Measurements from ENCODE around the gene NOS2. TPM values are rescaled to one million over a fixed set of nuclear protein-coding genes. Genes with fewer than 3 reads are reported as not detected.
"Not testable (repeated sequence)": the region's sequence is repeated elsewhere in the genome, so short reads cannot be mapped to it uniquely, and the experiment has no call there.

NOS2 gene
- total RNA-seq, 1 experiment from 2014 or later: 19.0 TPM

DNA sequence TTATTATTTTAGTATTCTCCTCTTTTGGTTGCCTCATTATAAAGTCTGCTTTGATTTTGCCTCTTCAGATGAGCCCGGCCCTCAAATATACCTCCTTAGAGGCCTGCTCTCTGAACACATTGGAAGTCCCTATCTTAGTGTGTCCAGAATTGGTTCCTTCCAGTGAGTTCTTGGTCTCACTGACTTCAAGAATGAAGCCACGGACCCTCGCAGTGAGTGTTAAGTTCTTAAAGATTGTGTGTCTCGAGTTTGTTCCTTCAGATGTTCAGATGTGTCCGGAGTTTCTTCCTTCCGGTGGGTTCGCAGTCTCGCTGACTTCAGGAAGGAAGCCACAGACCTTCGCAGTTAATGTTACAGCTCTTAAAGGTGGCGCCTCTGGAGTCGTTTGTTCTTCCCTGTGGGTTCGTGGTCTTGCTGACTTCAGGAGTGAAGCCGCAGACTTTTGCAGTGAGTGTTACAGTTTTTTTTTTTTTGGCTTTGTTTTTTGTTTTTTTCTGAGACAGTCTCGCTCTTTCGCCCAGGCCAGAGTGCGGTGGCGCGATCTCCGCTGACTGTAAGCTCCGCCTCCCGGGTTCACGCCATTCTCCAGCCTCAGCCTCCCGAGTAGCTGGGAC is 45.8 kb upstream of the NOS2 start:
- Histone ChIP-seq H3K36me3 (ENCODE audit: control insufficient read depth, insufficient read depth, low read length) (no peaks in the 10 kb centered on the region), H3K9me3 (peaks cover 8% of the 10 kb centered on the region; the same call in 1 of the 2 replicates), H3K27me3 (replicated peaks; ENCODE audit: control insufficient read depth, insufficient read depth, low read length) (no peaks in the 10 kb centered on the region), H3K4me3 (ENCODE audit: low read depth, low read length) (no peak overlapping the region), H3K4me1 (peaks cover 28% of the 10 kb centered on the region)
- Mint-ChIP-seq H3K9me3 (ENCODE audit: unreplicated experiment) (peaks cover 10% of the 10 kb centered on the region), H3K36me3 (ENCODE audit: insufficient read depth, unreplicated experiment) (peaks cover 4% of the 10 kb centered on the region), H3K4me1 (ENCODE audit: low read depth, unreplicated experiment) (peaks cover 18% of the 10 kb centered on the region), H3K4me3 (ENCODE audit: unreplicated experiment) (peak overlapping the region; percentile 58), H3K27me3 (ENCODE audit: insufficient read depth, unreplicated experiment) (no peaks in the 10 kb centered on the region), H3K27ac (ENCODE audit: unreplicated experiment) (peak overlapping the region; percentile 93)
- intact Hi-C loops (cut with micrococcal nuclease; ENCODE audit: unreplicated experiment): no loop called here
- ChIA-PET CTCF (interaction anchor here (0.7 to 1.5 kb wide), 5 partner anchors 17 to 222 kb away, joined by 3 to 6 read pairs (median 3); no protein-coding TSS in a partner anchor), POLR2A (interaction anchor here (0.7 kb wide), 1 partner anchor 12 kb away, joined by 8 read pairs; no protein-coding TSS in a partner anchor)
- peak in 1 of 2 experiments; percentile 70 for DNase-seq
- TF ChIP-seq CTCF (IDR thresholded peaks at IDR 0.05; ENCODE audit: insufficient read depth in 1 of 2, low read depth in 1 of 2, low read length in 1 of 2, severe bottlenecking in 1 of 2, unreplicated experiment in 1 of 2): no peak
- BruUV-seq (replicated peaks): TSS peak; percentile 26

DNA sequence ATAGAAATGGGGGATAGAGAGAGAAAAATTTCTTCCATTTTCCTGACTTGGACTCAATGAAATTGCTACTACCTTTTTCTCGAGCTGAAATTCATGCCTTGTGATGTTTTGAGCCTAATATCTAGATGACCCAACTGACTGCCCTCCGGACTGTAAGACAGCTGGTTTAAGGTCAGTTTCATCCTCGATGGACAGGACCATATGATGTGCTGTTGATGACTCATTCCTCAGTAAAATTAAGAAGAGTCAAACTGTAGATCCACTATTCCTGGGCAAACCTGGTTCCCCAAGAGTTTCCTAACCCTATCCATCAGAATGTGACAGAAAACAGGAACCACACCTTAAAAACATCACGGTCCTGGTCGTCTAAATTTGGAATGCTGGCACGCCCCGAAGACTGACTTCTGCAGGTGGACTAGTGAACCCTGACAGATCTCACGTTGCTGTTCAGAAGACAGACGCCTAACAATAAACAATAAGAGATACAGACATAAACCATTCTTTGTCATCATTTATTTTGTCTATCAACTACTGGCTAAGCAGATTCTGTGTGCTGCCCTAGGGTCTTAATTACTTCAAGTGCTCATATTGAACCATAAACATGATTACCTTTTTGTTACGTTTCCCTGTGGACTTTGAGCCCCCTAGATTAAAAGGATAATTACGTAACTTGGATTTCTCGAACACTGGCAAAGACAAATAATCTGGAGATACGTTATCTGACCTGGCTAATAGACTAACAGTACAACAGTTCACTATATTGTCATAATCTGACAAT is 45.1 kb upstream of the NOS2 start:
- peaks cover 10% of the 10 kb centered on the region for H3K9me3 Mint-ChIP-seq (ENCODE audit: unreplicated experiment)
- no peaks in the 10 kb centered on the region for H3K27me3 Mint-ChIP-seq (ENCODE audit: insufficient read depth, unreplicated experiment)
- TSS peak; percentile 60 for BruUV-seq (replicated peaks)
- H3K27me3 ChIP-seq (replicated peaks; ENCODE audit: control insufficient read depth, insufficient read depth, low read length): no peaks in the 10 kb centered on the region
- no peak overlapping the region for H3K4me3 ChIP-seq (ENCODE audit: low read depth, low read length)
- POLR2A ChIA-PET: no interaction called here
- DNase-seq: peak; percentile 87 to 94
- H3K4me3 Mint-ChIP-seq (ENCODE audit: unreplicated experiment): peak overlapping the region; percentile 58
- H3K4me1 ChIP-seq: peaks cover 28% of the 10 kb centered on the region
- no peaks in the 10 kb centered on the region for H3K36me3 ChIP-seq (ENCODE audit: control insufficient read depth, insufficient read depth, low read length)
- H3K4me1 Mint-ChIP-seq (ENCODE audit: low read depth, unreplicated experiment): peaks cover 18% of the 10 kb centered on the region
- peaks cover 4% of the 10 kb centered on the region for H3K36me3 Mint-ChIP-seq (ENCODE audit: insufficient read depth, unreplicated experiment)
- peak overlapping the region; percentile 93 for H3K27ac Mint-ChIP-seq (ENCODE audit: unreplicated experiment)
- CTCF ChIA-PET: interaction anchor here (0.7 to 1.5 kb wide), 6 partner anchors 18 to 221 kb away, joined by 3 to 7 read pairs (median 4); no protein-coding TSS in a partner anchor
- intact Hi-C loops (cut with micrococcal nuclease; ENCODE audit: unreplicated experiment): loop anchor here (1.0 to 2.0 kb wide), 5 partner anchors 15 to 349 kb away; no protein-coding TSS in a partner anchor
- H3K9me3 ChIP-seq: peaks cover 8% of the 10 kb centered on the region; the same call in 1 of the 2 replicates
- TF ChIP-seq CTCF (IDR thresholded peaks at IDR 0.05; ENCODE audit: insufficient read depth in 1 of 2, low read depth in 1 of 2, low read length in 1 of 2, severe bottlenecking in 1 of 2, unreplicated experiment in 1 of 2): no peak

- H3K4me3 ChIP-seq (ENCODE audit: low read depth, low read length): no peak overlapping the region
- no TSS peak for BruUV-seq (replicated peaks)
- POLR2A ChIA-PET: no interaction called here
- intact Hi-C loops (cut with micrococcal nuclease; ENCODE audit: unreplicated experiment): no loop called here
- Mint-ChIP-seq H3K4me1 (ENCODE audit: low read depth, unreplicated experiment) (peaks cover 15% of the 10 kb centered on the region), H3K27me3 (ENCODE audit: insufficient read depth, unreplicated experiment) (no peaks in the 10 kb centered on the region), H3K4me3 (ENCODE audit: unreplicated experiment) (no peak overlapping the region), H3K9me3 (ENCODE audit: unreplicated experiment) (no peaks in the 10 kb centered on the region), H3K36me3 (ENCODE audit: insufficient read depth, unreplicated experiment) (no peaks in the 10 kb centered on the region), H3K27ac (ENCODE audit: unreplicated experiment) (no peak overlapping the region)
- no peaks in the 10 kb centered on the region for H3K36me3 ChIP-seq (ENCODE audit: control insufficient read depth, insufficient read depth, low read length)
- no peak for DNase-seq
- no peaks in the 10 kb centered on the region for H3K27me3 ChIP-seq (replicated peaks; ENCODE audit: control insufficient read depth, insufficient read depth, low read length)
- H3K9me3 ChIP-seq: no peaks in the 10 kb centered on the region
- H3K4me1 ChIP-seq: peaks cover 15% of the 10 kb centered on the region
- CTCF ChIA-PET: no interaction called here
- no peak for TF ChIP-seq CTCF (IDR thresholded peaks at IDR 0.05; ENCODE audit: insufficient read depth in 1 of 2, low read depth in 1 of 2, low read length in 1 of 2, severe bottlenecking in 1 of 2, unreplicated experiment in 1 of 2)
These were observed 40.4 kb upstream of the NOS2 start for GRCh38 chr17:27840688-27841087.

DNA sequence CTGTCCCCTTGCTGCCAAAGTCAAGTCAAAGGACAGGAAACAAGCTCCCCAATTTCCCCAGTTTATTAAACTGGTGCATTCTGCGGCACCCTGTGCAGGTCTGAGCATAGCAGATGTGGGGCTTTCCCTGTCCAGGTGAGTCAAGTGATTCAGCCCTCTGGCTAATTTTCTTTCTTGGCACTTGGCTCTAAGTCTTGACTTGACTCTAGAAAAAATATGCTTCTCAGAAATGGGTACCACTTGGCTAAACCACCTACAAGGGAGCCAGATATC is 40.0 kb upstream of the NOS2 start:
- CTCF ChIA-PET; H3K9me3 Mint-ChIP-seq (ENCODE audit: unreplicated experiment); H3K27me3 Mint-ChIP-seq (ENCODE audit: insufficient read depth, unreplicated experiment); intact Hi-C loops (cut with micrococcal nuclease; ENCODE audit: unreplicated experiment); BruUV-seq (replicated peaks); H3K27me3 ChIP-seq (replicated peaks; ENCODE audit: control insufficient read depth, insufficient read depth, low read length); DNase-seq; H3K27ac Mint-ChIP-seq (ENCODE audit: unreplicated experiment); H3K36me3 ChIP-seq (ENCODE audit: control insufficient read depth, insufficient read depth, low read length); H3K9me3 ChIP-seq; POLR2A ChIA-PET; H3K4me3 ChIP-seq (ENCODE audit: low read depth, low read length); H3K4me3 Mint-ChIP-seq (ENCODE audit: unreplicated experiment); H3K36me3 Mint-ChIP-seq (ENCODE audit: insufficient read depth, unreplicated experiment): not testable (repeated sequence)
- H3K4me1 ChIP-seq: peaks cover 12% of the 10 kb centered on the region
- peaks cover 14% of the 10 kb centered on the region for H3K4me1 Mint-ChIP-seq (ENCODE audit: low read depth, unreplicated experiment)

Data from Caco-2 (cell line).